ENCODE results near the gene ZIC4. TPM values are rescaled to one million over a fixed set of nuclear protein-coding genes. Genes with fewer than 3 reads are reported as not detected.

Gene ZIC4
- total and polyA plus RNA-seq, 2 experiments from 2014 or later = not detected

DNA sequence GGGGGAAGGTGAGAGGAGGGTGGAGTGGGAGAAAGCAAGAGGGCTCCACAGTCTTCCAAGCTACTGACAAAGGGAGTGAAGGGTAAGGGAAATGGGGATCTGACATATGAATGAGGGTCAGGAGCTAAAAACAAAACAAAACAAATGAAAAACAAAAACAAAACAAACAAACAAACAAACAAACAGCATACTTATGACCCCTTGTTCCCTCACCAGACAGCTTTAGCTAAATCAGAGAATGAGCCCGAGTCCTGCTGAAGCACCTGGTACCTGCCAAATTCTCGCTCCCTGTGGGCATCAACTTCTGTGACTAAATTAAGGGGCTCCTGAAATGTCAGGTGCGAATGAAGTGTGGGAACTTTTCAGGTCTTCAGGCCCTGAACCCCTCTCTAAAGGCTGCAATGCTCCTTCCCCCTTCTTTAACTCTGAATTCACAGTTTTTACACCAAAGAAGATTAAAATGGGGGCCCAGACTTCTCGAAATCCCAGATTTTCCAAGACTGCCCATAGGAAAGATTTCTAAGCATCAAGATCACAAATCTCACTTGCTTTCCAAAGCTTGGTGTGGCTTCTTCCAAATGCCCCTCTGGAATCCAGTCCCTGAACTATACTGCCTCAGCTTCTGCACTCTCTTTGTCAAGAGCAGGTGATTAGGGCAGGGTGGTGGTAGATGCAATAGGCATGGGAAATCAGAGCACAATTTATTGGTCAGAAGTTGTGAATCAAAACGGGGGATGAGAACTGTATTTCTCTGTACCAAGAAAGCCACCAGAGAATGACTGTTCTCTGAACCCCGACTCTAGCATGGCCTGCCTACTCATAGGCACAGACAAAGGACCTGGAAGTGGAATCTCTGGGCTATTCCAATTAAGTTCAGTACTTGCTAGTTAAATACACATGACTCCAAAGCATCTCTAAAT lies 40.9 kb downstream of the ZIC4 start:
- no peaks in the 10 kb centered on the region for H3K36me3 Mint-ChIP-seq (ENCODE audit: low read depth)
- H3K27ac Mint-ChIP-seq = no peak overlapping the region
- ATAC-seq (no peak), DNase-seq (ENCODE audit: low spot score) (no peak)
- Histone ChIP-seq H3K4me1 (ENCODE audit: insufficient read depth) (peaks cover 54% of the 10 kb centered on the region), H3K27ac (ENCODE audit: low read depth) (no peak overlapping the region), H3F3A (replicated peaks; ENCODE audit: low read depth) (peaks cover 7% of the 10 kb centered on the region; the same call in 1 of the 2 replicates), H3K27me3 (ENCODE audit: insufficient read depth) (peaks cover 100% of the 10 kb centered on the region), H3K9me2 (ENCODE audit: insufficient read depth) (no peaks in the 10 kb centered on the region), H3K4me2 (no peak overlapping the region), H4K20me1 (replicated peaks; ENCODE audit: insufficient read depth) (0 out of 2 replicates have a peak, but pooled peaks cover 4% of the 10 kb centered on the region), H3K36me3 (ENCODE audit: insufficient read depth) (no peaks in the 10 kb centered on the region), H3K4me3 (no peak overlapping the region), H2AFZ (no peak overlapping the region), H3K79me2 (replicated peaks; ENCODE audit: insufficient read depth) (no peaks in the 10 kb centered on the region)
- H3K27me3 Mint-ChIP-seq (ENCODE audit: insufficient read depth, low read depth, poor library complexity) = peaks cover 80% of the 10 kb centered on the region
- H3K4me1 Mint-ChIP-seq = peaks cover 39% of the 10 kb centered on the region
- no peak for TF ChIP-seq STAT1 (IDR thresholded peaks at IDR 0.05; ENCODE audit: unreplicated experiment)
- TF ChIP-seq EZH2 (IDR thresholded peaks at IDR 0.05; ENCODE audit: low read depth, unreplicated experiment) = no peak
- no peak for TF ChIP-seq ZNF331 (CRISPR knock-in tag; IDR thresholded peaks at IDR 0.05; ENCODE audit: low read depth)
- no peak for TF ChIP-seq NANOG (IDR thresholded peaks at IDR 0.05; ENCODE audit: borderline replicate concordance)
- TF ChIP-seq ZNF114 (CRISPR knock-in tag; IDR thresholded peaks at IDR 0.05) = no peak
- no peak for TF ChIP-seq EZH2phosphoT487 (IDR thresholded peaks at IDR 0.05; ENCODE audit: unreplicated experiment)
- TF ChIP-seq, protein P1, sequence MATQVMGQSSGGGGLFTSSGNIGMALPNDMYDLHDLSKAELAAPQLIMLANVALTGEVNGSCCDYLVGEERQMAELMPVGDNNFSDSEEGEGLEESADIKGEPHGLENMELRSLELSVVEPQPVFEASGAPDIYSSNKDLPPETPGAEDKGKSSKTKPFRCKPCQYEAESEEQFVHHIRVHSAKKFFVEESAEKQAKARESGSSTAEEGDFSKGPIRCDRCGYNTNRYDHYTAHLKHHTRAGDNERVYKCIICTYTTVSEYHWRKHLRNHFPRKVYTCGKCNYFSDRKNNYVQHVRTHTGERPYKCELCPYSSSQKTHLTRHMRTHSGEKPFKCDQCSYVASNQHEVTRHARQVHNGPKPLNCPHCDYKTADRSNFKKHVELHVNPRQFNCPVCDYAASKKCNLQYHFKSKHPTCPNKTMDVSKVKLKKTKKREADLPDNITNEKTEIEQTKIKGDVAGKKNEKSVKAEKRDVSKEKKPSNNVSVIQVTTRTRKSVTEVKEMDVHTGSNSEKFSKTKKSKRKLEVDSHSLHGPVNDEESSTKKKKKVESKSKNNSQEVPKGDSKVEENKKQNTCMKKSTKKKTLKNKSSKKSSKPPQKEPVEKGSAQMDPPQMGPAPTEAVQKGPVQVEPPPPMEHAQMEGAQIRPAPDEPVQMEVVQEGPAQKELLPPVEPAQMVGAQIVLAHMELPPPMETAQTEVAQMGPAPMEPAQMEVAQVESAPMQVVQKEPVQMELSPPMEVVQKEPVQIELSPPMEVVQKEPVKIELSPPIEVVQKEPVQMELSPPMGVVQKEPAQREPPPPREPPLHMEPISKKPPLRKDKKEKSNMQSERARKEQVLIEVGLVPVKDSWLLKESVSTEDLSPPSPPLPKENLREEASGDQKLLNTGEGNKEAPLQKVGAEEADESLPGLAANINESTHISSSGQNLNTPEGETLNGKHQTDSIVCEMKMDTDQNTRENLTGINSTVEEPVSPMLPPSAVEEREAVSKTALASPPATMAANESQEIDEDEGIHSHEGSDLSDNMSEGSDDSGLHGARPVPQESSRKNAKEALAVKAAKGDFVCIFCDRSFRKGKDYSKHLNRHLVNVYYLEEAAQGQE (IDR thresholded peaks at IDR 0.05; ENCODE audit: unreplicated experiment) = no peak
- TF ChIP-seq, protein P2, sequence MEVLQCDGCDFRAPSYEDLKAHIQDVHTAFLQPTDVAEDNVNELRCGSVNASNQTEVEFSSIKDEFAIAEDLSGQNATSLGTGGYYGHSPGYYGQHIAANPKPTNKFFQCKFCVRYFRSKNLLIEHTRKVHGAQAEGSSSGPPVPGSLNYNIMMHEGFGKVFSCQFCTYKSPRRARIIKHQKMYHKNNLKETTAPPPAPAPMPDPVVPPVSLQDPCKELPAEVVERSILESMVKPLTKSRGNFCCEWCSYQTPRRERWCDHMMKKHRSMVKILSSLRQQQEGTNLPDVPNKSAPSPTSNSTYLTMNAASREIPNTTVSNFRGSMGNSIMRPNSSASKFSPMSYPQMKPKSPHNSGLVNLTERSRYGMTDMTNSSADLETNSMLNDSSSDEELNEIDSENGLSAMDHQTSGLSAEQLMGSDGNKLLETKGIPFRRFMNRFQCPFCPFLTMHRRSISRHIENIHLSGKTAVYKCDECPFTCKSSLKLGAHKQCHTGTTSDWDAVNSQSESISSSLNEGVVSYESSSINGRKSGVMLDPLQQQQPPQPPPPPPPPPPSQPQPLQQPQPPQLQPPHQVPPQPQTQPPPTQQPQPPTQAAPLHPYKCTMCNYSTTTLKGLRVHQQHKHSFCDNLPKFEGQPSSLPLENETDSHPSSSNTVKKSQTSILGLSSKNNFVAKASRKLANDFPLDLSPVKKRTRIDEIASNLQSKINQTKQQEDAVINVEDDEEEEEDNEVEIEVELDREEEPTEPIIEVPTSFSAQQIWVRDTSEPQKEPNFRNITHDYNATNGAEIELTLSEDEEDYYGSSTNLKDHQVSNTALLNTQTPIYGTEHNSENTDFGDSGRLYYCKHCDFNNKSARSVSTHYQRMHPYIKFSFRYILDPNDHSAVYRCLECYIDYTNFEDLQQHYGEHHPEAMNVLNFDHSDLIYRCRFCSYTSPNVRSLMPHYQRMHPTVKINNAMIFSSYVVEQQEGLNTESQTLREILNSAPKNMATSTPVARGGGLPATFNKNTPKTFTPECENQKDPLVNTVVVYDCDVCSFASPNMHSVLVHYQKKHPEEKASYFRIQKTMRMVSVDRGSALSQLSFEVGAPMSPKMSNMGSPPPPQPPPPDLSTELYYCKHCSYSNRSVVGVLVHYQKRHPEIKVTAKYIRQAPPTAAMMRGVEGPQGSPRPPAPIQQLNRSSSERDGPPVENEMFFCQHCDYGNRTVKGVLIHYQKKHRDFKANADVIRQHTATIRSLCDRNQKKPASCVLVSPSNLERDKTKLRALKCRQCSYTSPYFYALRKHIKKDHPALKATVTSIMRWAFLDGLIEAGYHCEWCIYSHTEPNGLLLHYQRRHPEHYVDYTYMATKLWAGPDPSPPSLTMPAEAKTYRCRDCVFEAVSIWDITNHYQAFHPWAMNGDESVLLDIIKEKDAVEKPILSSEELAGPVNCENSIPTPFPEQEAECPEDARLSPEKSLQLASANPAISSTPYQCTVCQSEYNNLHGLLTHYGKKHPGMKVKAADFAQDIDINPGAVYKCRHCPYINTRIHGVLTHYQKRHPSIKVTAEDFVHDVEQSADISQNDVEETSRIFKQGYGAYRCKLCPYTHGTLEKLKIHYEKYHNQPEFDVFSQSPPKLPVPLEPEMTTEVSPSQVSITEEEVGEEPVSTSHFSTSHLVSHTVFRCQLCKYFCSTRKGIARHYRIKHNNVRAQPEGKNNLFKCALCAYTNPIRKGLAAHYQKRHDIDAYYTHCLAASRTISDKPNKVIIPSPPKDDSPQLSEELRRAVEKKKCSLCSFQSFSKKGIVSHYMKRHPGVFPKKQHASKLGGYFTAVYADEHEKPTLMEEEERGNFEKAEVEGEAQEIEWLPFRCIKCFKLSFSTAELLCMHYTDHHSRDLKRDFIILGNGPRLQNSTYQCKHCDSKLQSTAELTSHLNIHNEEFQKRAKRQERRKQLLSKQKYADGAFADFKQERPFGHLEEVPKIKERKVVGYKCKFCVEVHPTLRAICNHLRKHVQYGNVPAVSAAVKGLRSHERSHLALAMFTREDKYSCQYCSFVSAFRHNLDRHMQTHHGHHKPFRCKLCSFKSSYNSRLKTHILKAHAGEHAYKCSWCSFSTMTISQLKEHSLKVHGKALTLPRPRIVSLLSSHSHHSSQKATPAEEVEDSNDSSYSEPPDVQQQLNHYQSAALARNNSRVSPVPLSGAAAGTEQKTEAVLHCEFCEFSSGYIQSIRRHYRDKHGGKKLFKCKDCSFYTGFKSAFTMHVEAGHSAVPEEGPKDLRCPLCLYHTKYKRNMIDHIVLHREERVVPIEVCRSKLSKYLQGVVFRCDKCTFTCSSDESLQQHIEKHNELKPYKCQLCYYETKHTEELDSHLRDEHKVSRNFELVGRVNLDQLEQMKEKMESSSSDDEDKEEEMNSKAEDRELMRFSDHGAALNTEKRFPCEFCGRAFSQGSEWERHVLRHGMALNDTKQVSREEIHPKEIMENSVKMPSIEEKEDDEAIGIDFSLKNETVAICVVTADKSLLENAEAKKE (CRISPR knock-in tag; IDR thresholded peaks at IDR 0.05) = no peak
- TF ChIP-seq, protein P3, sequence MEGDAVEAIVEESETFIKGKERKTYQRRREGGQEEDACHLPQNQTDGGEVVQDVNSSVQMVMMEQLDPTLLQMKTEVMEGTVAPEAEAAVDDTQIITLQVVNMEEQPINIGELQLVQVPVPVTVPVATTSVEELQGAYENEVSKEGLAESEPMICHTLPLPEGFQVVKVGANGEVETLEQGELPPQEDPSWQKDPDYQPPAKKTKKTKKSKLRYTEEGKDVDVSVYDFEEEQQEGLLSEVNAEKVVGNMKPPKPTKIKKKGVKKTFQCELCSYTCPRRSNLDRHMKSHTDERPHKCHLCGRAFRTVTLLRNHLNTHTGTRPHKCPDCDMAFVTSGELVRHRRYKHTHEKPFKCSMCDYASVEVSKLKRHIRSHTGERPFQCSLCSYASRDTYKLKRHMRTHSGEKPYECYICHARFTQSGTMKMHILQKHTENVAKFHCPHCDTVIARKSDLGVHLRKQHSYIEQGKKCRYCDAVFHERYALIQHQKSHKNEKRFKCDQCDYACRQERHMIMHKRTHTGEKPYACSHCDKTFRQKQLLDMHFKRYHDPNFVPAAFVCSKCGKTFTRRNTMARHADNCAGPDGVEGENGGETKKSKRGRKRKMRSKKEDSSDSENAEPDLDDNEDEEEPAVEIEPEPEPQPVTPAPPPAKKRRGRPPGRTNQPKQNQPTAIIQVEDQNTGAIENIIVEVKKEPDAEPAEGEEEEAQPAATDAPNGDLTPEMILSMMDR (conservative IDR thresholded peaks at IDR 0.05; ENCODE audit: low read depth in 2 of 2) = no peak
- no peak for TF ChIP-seq JUNB (IDR thresholded peaks at IDR 0.05; ENCODE audit: unreplicated experiment)
- no peak for TF ChIP-seq CREB1 (CRISPR knock-in tag; IDR thresholded peaks at IDR 0.05; ENCODE audit: low read depth)
- TF ChIP-seq, protein P4, sequence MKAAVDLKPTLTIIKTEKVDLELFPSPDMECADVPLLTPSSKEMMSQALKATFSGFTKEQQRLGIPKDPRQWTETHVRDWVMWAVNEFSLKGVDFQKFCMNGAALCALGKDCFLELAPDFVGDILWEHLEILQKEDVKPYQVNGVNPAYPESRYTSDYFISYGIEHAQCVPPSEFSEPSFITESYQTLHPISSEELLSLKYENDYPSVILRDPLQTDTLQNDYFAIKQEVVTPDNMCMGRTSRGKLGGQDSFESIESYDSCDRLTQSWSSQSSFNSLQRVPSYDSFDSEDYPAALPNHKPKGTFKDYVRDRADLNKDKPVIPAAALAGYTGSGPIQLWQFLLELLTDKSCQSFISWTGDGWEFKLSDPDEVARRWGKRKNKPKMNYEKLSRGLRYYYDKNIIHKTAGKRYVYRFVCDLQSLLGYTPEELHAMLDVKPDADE (IDR thresholded peaks at IDR 0.05) = no peak
- no peak for TF ChIP-seq POLR2AphosphoS5 (IDR thresholded peaks at IDR 0.05; ENCODE audit: low read depth)
- peaks cover 3% of the 10 kb centered on the region; the same call in 2 of the 3 replicates for H3K9me3 Mint-ChIP-seq
- no peak overlapping the region for H3K4me3 Mint-ChIP-seq

All from GM23338 (cell line).